Measurements from ENCODE around the gene AP1B1. TPM values are rescaled to one million over a fixed set of nuclear protein-coding genes. Genes with fewer than 3 reads are reported as not detected.

The AP1B1 gene
- total RNA-seq, 1 donor from 2014 or later, result 77.9 TPM

- peak overlapping the region; percentile 30 for H3K4me3 Mint-ChIP-seq (ENCODE audit: unreplicated experiment)
- peaks cover 4% of the 10 kb centered on the region for H3K9me3 Mint-ChIP-seq (ENCODE audit: unreplicated experiment)
- no peak for DNase-seq
- H3K27me3 Mint-ChIP-seq (ENCODE audit: unreplicated experiment), result peaks cover 8% of the 10 kb centered on the region
- no peak overlapping the region for H3K27ac Mint-ChIP-seq (ENCODE audit: unreplicated experiment)
- no peak for TF ChIP-seq CTCF (IDR thresholded peaks at IDR 0.05; ENCODE audit: partially characterized antibody, unreplicated experiment)
- peaks cover 8% of the 10 kb centered on the region for H3K36me3 Mint-ChIP-seq (ENCODE audit: unreplicated experiment)
- H3K4me1 Mint-ChIP-seq (ENCODE audit: low read depth, unreplicated experiment), result peaks cover 27% of the 10 kb centered on the region
Measured at GRCh38 chr22:29342177-29342576, 46.2 kb downstream of the AP1B1 start.

- peaks cover 8% of the 10 kb centered on the region for H3K36me3 Mint-ChIP-seq (ENCODE audit: unreplicated experiment)
- no peak for DNase-seq
- TF ChIP-seq CTCF (IDR thresholded peaks at IDR 0.05; ENCODE audit: partially characterized antibody, unreplicated experiment), result no peak
- H3K27ac Mint-ChIP-seq (ENCODE audit: unreplicated experiment), result no peak overlapping the region
- H3K4me3 Mint-ChIP-seq (ENCODE audit: unreplicated experiment), result no peak overlapping the region
- H3K4me1 Mint-ChIP-seq (ENCODE audit: low read depth, unreplicated experiment), result peaks cover 23% of the 10 kb centered on the region
- H3K27me3 Mint-ChIP-seq (ENCODE audit: unreplicated experiment), result peaks cover 10% of the 10 kb centered on the region
- H3K9me3 Mint-ChIP-seq (ENCODE audit: unreplicated experiment), result peaks cover 4% of the 10 kb centered on the region
Measured at GRCh38 chr22:29341849-29342127, 46.6 kb downstream of the AP1B1 start.

GRCh38 chr22:29341056-29341848 is 47.1 kb downstream of the AP1B1 start:
- Mint-ChIP-seq H3K36me3 (ENCODE audit: unreplicated experiment) (peaks cover 8% of the 10 kb centered on the region), H3K4me3 (ENCODE audit: unreplicated experiment) (no peak overlapping the region), H3K27ac (ENCODE audit: unreplicated experiment) (no peak overlapping the region), H3K27me3 (ENCODE audit: unreplicated experiment) (peaks cover 10% of the 10 kb centered on the region), H3K9me3 (ENCODE audit: unreplicated experiment) (peaks cover 4% of the 10 kb centered on the region), H3K4me1 (ENCODE audit: low read depth, unreplicated experiment) (peaks cover 19% of the 10 kb centered on the region)
- TF ChIP-seq CTCF (IDR thresholded peaks at IDR 0.05; ENCODE audit: partially characterized antibody, unreplicated experiment), result no peak
- DNase-seq, result no peak

- no peak for DNase-seq
- TF ChIP-seq CTCF (IDR thresholded peaks at IDR 0.05; ENCODE audit: partially characterized antibody, unreplicated experiment), result no peak
- peaks cover 4% of the 10 kb centered on the region for H3K9me3 Mint-ChIP-seq (ENCODE audit: unreplicated experiment)
- peaks cover 10% of the 10 kb centered on the region for H3K27me3 Mint-ChIP-seq (ENCODE audit: unreplicated experiment)
- H3K4me1 Mint-ChIP-seq (ENCODE audit: low read depth, unreplicated experiment), result peaks cover 15% of the 10 kb centered on the region
- no peak overlapping the region for H3K4me3 Mint-ChIP-seq (ENCODE audit: unreplicated experiment)
- peaks cover 8% of the 10 kb centered on the region for H3K36me3 Mint-ChIP-seq (ENCODE audit: unreplicated experiment)
- H3K27ac Mint-ChIP-seq (ENCODE audit: unreplicated experiment), result no peak overlapping the region
Measured at GRCh38 chr22:29340566-29340965, 47.8 kb downstream of the AP1B1 start.

GRCh38 chr22:29339381-29340235 is 48.8 kb downstream of the AP1B1 start:
- H3K9me3 Mint-ChIP-seq (ENCODE audit: unreplicated experiment), result peaks cover 4% of the 10 kb centered on the region
- no peak overlapping the region for H3K4me3 Mint-ChIP-seq (ENCODE audit: unreplicated experiment)
- H3K4me1 Mint-ChIP-seq (ENCODE audit: low read depth, unreplicated experiment), result peaks cover 15% of the 10 kb centered on the region
- H3K36me3 Mint-ChIP-seq (ENCODE audit: unreplicated experiment), result peaks cover 8% of the 10 kb centered on the region
- H3K27me3 Mint-ChIP-seq (ENCODE audit: unreplicated experiment), result peaks cover 10% of the 10 kb centered on the region
- TF ChIP-seq CTCF (IDR thresholded peaks at IDR 0.05; ENCODE audit: partially characterized antibody, unreplicated experiment), result no peak
- no peak for DNase-seq
- H3K27ac Mint-ChIP-seq (ENCODE audit: unreplicated experiment), result no peak overlapping the region

Data from glutamatergic neuron (in vitro differentiated cells).